GM19467 (cell line): ENCODE data around the gene DNAJC7.

Source experiments
- ATAC-seq: cut with Tn5 transposase; IDR thresholded peaks from one replicate; pipeline ENCODE4 v1.9.1; 2021; ENCODE audit warnings: mild to moderate bottlenecking, moderate library complexity; ENCODE audit not compliant: unreplicated experiment

The DNAJC7 gene

GRCh38 chr17:41976142-41976768, 41.0 kb downstream of the DNAJC7 start:
- no peak for ATAC-seq

- ATAC-seq, result no peak
Measured at GRCh38 chr17:41975099-41976083, 41.8 kb downstream of the DNAJC7 start.

GRCh38 chr17:41974658-41975057, 42.6 kb downstream of the DNAJC7 start:
- ATAC-seq, result no peak

GRCh38 chr17:41974031-41974430, 43.2 kb downstream of the DNAJC7 start:
- no peak for ATAC-seq

GRCh38 chr17:41973408-41973811, 43.8 kb downstream of the DNAJC7 start:
- no peak for ATAC-seq

GRCh38 chr17:41972571-41973407, 44.5 kb downstream of the DNAJC7 start:
- no peak for ATAC-seq

GRCh38 chr17:41971721-41972523, 45.3 kb downstream of the DNAJC7 start:
- no peak for ATAC-seq

- ATAC-seq, result no peak
Measured at GRCh38 chr17:41970901-41971331, 46.3 kb downstream of the DNAJC7 start.

- no peak for ATAC-seq
Measured at GRCh38 chr17:41968676-41969075, 48.6 kb downstream of the DNAJC7 start.

- ATAC-seq, result no peak
Measured at GRCh38 chr17:41967921-41968578, 49.2 kb downstream of the DNAJC7 start.

- peak; percentile 6 for ATAC-seq
Measured at GRCh38 chr17:41967141-41967920, 49.9 kb downstream of the DNAJC7 start.

- peak; percentile 61 for ATAC-seq
Measured at GRCh38 chr17:41966463-41967140, 50.6 kb downstream of the DNAJC7 start, which contains the start of gene CNP. CNP (plus strand) TSS chr17:41966795; CDS start chr17:41966885, 90 bp downstream.

GRCh38 chr17:41965694-41966462, 51.4 kb downstream of the DNAJC7 start:
- no peak for ATAC-seq

- ATAC-seq, result no peak
Measured at GRCh38 chr17:41962768-41963434, 54.3 kb downstream of the DNAJC7 start.

- ATAC-seq, result no peak
Measured at GRCh38 chr17:41962111-41962510, 55.1 kb downstream of the DNAJC7 start.

- ATAC-seq, result no peak
Measured at GRCh38 chr17:41959336-41960095, 57.7 kb downstream of the DNAJC7 start.
